Measurements from ENCODE around the gene SPN.
"Not testable (repeated sequence)": the region's sequence is repeated elsewhere in the genome, so short reads cannot be mapped to it uniquely, and the experiment has no call there.

The SPN gene

GRCh38 chr16:29701214-29701555 lies 38.1 kb downstream of the SPN start:
- DNase-seq (ENCODE audit: low spot score) = no peak

- no peak for DNase-seq (ENCODE audit: low spot score)
These were observed 39.2 kb downstream of the SPN start for GRCh38 chr16:29702269-29702668.

- DNase-seq (ENCODE audit: low spot score) = no peak
These were observed 42.0 kb downstream of the SPN start for GRCh38 chr16:29705030-29705429.

GRCh38 chr16:29707160-29707559 lies 44.1 kb downstream of the SPN start:
- not testable (repeated sequence) for DNase-seq (ENCODE audit: low spot score)

GRCh38 chr16:29708917-29709600 lies 46.0 kb downstream of the SPN start:
- DNase-seq (ENCODE audit: low spot score) = no peak

- DNase-seq (ENCODE audit: low spot score) = not testable (repeated sequence)
These were observed 46.6 kb downstream of the SPN start for GRCh38 chr16:29709657-29710056.

GRCh38 chr16:29710227-29711219 lies 47.5 kb downstream of the SPN start:
- peak; percentile 71 for DNase-seq (ENCODE audit: low spot score)

GRCh38 chr16:29712809-29713208 lies 49.8 kb downstream of the SPN start:
- DNase-seq (ENCODE audit: low spot score) = no peak

GRCh38 chr16:29714396-29714795 lies 51.3 kb downstream of the SPN start:
- DNase-seq (ENCODE audit: low spot score) = no peak

GRCh38 chr16:29714972-29715371 lies 51.9 kb downstream of the SPN start:
- no peak for DNase-seq (ENCODE audit: low spot score)

- DNase-seq (ENCODE audit: low spot score) = no peak
These were observed 54.1 kb downstream of the SPN start for GRCh38 chr16:29717113-29717512.

- DNase-seq (ENCODE audit: low spot score) = no peak
These were observed 56.0 kb downstream of the SPN start for GRCh38 chr16:29719063-29719462.

Measured in putamen (tissue), 1 donor.